Fibroblast of skin of right quadriceps (primary cell): ENCODE results near the gene DAB2IP.

Experiments
- DNase-seq: peaks from one replicate; pipeline ENCODE4 v3.0.0-alpha.2; 2013

Gene DAB2IP

DNA sequence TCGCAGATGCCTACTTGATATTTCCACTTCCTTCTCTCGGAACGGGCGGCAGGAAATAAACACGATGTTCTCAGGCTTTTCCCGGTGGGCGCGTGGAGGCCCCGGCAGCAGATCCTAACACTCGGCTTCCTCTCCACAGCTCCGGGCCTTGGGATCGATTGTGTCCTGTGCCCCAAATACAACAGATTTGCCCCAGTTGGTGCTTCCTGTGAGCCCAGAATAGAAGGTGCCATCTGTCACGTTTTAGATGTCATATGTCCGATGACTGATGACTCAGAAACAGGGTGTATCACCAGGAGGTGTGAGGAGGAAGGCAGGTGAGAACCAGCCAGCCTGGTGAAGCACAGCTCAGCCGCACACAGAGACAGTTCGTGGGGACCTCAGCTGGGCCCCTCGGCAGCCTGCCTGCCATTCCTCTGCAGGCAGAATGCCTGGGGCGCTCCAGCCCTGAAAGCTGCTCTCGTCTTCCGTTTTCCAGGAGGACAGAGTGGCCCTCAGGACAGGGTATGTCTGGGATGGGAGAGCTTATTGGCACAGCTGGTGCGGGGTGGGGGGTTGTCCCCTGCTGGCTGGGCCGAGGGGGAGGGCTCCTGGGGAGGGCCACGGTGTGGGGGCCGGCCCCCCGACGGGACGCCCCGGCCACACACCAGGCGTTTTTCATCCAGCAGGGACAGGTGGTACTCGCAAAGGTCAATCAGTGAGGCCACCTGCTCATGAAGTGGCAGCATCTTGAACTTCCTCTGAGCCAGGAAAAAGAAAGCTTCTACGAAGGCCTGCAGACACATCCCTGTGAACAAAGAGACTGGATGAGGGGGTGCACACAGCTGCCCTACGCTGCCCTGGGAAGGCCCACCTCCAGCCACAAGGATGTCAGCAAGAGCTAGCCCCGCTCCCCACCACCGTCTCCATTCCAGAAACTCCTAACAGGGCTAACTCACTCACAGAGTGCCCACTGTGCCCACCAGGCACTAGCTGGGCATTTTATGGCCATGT is 171.0 kb downstream of the DAB2IP start:
- DNase-seq, result no peak

DNA sequence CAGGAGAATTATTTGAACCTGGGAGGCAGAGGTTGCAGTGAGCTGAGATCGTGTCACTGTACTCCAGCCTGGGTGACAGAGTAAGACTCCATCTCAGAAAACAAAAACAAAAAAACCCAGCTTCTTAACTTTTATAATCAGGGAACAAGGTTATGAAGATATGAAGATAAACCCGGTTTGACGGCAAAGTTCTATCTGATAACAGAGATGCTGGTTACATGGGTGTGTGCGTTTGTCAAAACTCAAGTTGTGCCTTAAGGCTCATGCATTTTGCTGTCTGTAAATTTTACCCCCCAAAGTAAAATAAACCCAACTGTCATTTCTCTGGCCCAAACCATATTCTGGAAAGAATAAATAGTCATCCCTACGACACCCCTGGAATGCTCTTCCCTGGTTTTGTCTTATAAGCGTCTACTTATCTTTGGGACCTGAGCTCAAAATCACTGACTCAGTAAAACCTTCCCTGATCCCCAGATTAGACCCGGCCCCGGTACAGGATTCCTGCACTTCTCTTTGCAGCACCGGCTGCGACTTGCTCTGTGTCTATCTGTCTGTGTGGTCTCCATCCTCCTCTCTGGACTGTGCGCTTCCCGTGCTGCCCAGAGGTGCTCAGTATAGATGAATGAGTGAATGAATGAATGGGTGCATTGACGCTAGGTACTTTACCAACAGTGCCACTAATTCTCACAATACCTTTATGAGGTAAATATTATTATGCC is 172.2 kb downstream of the DAB2IP start:
- DNase-seq, result no peak

DNA sequence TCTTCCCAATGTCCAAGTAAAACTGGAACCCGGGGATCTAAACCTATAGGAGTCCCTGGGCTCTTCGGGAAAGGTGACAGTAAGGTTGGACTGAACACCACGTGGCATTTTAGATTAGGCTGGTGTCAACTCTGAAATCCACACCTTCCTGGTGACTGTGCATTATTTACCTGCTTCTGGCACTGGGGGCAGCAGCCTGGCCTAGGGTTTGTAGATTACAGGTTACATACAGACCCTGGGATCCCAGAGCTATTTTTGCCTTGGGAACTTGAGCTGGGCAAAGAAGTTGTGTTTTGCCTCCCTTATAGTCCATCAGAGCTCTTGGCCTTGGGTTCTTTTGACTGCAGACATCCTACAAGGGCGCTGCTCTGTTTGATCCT is 173.2 kb downstream of the DAB2IP start:
- no peak for DNase-seq

DNA sequence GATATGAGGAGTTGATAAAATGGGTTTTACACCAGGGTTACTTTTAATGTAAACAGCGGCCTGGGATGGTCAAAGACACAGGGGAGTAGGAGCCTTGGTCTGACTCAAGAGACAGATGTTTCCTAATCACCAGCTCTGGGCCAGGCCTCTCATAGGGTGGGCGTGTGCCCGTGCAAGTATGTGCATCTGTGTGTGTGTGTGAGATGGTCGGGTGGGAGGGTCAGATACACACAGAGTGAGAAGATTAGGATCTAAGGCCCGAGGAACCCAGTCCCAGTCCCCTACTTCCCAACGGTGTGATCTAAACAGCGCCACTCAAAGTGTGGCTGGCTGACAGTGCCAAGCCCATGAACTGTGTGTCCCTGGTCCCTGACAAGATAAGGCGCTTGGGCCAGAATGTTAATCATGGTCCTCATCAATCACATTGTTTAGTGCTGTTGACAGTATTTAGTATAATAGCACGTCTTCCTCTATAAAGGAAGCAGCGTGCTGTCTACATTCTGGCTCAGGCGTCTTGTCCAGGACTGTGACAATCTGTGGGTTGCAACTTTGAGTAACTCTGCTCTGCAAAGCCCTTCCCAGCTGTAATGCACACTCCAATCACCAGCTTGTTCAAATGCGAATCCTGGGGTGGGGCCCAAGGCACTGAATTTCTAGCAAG is 173.7 kb downstream of the DAB2IP start:
- DNase-seq, result no peak

DNA sequence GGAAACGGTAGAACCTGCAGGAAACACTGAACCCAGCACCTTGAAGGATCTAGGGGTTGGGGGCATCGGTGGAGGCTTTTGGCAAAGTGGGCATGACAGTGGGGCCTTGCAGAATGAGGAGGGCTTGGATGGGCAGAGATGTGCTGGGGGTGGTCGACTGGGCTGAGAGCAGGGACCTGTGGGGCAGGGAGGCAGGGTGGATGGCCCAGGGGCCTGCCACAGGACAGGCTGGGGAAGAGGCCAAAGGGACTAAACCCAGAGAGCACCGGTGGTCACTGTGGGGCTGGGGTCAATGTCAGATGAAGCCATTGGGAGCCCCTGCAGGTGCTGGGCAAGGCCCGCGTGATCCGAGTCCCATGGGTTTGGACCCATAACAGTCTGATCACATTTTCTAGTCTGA is 175.3 kb downstream of the DAB2IP start:
- DNase-seq, result no peak

DNA sequence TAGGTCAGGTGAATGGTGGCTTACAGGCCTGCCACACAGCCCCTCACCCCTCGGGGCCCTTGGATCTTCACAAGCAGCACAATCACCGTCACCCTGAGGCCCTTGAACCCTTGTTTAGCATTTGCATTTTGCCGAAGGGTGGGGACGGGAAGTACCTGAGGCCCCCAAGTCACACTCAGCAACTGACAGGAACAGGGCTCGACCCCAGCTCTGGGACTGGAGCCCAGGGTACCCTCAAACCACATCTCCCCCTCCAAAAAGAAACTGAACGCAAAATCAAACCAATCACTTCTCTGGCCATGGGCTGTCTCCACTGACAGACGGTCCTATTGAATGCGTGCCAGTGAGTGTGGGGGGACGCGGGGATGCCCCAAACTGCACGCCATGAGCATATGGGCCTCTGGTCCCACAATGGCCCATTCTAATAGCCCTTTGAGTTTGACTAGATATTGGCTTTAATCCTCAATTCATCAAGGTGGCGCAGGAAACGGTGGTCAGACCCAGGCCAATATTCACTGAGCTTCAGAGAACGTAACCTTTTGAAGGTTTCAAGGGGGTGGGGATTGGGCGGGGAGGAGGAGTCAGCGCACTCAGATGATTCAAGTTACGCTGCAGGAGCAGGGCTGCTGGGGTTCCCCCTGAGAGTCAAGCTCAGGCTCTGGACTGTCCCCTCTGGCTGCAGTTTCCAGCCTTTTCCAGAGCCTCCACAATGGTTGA is 176.0 kb downstream of the DAB2IP start:
- DNase-seq, result no peak

DNA sequence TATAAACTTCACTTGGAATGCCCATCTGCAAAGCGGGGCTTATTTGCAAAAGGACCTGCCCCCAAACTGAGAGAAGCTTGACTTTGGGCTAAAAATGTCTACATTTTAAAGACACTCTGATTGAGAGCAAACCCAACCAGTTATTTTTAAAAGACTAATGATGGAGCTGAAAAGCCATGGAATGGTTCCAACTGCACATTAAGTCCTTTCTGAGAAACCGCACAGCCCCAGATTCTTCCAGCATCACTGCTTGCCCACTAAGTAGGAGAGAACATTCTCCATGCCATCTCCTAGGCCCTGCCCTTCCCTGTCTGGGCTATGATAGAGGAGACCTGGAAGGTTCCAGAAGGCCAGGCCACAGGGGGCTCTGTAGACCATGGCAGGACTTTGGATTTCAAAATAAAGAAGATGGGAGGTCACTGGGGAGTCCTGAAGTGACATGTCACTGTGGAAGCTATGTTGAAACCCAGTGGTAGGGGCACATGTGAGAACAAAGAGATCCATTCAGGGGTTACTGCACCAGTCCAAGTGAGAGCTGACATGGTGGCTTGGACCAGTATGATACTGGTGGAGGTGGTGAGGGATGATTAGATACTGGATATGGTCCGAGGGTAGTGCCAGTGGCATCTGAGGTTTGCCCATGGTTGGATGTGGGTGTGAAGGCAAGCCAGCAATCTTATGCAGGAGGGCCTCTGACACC is 179.2 kb downstream of the DAB2IP start:
- no peak for DNase-seq

DNA sequence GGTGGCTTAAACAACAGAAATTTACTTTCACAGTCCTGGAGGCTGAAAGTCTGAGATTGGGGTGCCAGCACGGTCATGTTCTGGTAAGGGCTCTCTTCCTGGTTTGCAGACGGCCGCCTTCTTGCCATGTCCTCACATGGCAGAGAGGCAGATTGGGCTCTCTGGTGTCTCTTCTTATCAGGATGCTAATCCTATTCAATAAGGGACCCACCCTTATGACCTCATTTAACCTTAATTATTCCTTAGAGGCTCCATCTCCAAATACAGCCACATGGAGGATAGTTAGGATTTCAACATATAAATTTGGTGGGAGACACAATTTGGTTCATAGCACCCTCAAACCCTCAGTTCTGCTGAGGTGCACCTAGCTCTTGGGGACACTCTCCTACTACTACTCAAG is 180.4 kb downstream of the DAB2IP start:
- no peak for DNase-seq

DNA sequence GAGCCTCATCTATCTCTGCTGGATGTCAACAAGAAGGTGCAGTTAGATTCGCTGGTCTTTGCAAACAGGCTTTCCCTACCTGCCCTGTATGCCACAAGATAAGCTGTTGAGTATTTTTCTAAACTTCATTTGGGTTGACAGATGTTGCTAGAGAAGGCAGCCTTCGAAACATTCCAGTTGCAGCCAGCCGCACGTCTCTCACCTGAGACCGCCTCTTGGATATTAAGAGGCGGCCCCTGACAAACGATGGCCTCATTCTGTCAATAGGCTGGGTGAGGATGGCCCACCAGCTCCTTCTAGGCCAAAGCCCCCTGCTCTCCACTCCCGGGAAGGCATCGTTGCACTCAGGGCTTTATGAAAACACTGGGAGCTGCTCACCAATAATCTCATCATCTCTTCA is 181.6 kb downstream of the DAB2IP start:
- no peak for DNase-seq
